Tibial artery (tissue), 4 donors: Measurements from ENCODE around the gene MTERF4.
A peak's percentile ranks its signal among the peaks of the same experiment; 100 is the strongest.

ENCODE experiments used
- DNase-seq, 2 donors: peaks; one replicate each; pipeline ENCODE4 v3.0.0-alpha.2; 2019
- H3K27ac ChIP-seq, 2 donors: fragments of 200-600 bp; sonication (generic) in 1 of 2; 1 replicate in 1 of 2; 2 replicates in 1 of 2; pipeline ENCODE4 v1.5.1; 2018 to 2019; ENCODE audit warnings: mild to moderate bottlenecking in 1 of 2
- H3K27me3 ChIP-seq, 2 donors: fragments of 200-600 bp; sonication (generic) in 1 of 2; one replicate each; pipeline versions ENCODE4 v1.5.1 to v1.6.0; 2016 to 2019
- H3K36me3 ChIP-seq, 3 donors: fragments of 200-600 bp; sonication (generic) in 2 of 3; one replicate each; pipeline ENCODE4 v1.5.1; 2016 to 2019; ENCODE audit warnings: mild to moderate bottlenecking in 2 of 3
- H3K4me1 ChIP-seq, 4 donors: fragments of 200-600 bp; sonication (generic) in 2 of 4; 1 replicate in 3 of 4; 2 replicates in 1 of 4; pipeline ENCODE4 v1.5.1; 2016 to 2019
- H3K4me3 ChIP-seq, 2 donors: fragments of 200-600 bp; sonication (generic) in 1 of 2; 1 replicate in 1 of 2; 2 replicates in 1 of 2; pipeline ENCODE4 v1.5.1; 2018 to 2019; ENCODE audit warnings: mild to moderate bottlenecking in 2 of 2
- H3K9me3 ChIP-seq, 3 donors: fragments of 200-600 bp; sonication (generic) in 1 of 3; one replicate each; pipeline ENCODE4 v1.5.1; 2016 to 2019
- CTCF ChIP-seq, 2 experiments: fragments of 200-600 bp in 1 of 2; fragments of 450-650 bp in 1 of 2; IDR thresholded peaks; one replicate each; pipeline ENCODE4 v1.5.1; 2017 to 2019; ENCODE audit warnings: antibody characterized with exemption in 2 of 2, mild to moderate bottlenecking in 1 of 2, moderate library complexity in 1 of 2
- intact Hi-C: fragments of 100-400 bp; cut with DNase I; formaldehyde crosslinking; loops from one replicate; pipeline ENCODE4 v1.15.0; 2023; ENCODE audit warnings: low total_unique reads

The MTERF4 gene

GRCh38 chr2:241068136-241068941 lies 33.7 kb downstream of the MTERF4 start:
- no peaks in the 10 kb centered on the region for H3K9me3 ChIP-seq
- H3K36me3 ChIP-seq = peaks cover 4 to 90% (median 72%) of the 10 kb centered on the region in 3 donors
- peaks cover 0 to 18% of the 10 kb centered on the region in 2 donors for H3K27me3 ChIP-seq
- intact Hi-C loops = no loop called here
- TF ChIP-seq CTCF (IDR thresholded peaks at IDR 0.05) = no peak
- H3K27ac ChIP-seq = no peak overlapping the region
- DNase-seq = peak in 1 of 2 donors; percentile 46
- peaks cover 0 to 11% (median 5%) of the 10 kb centered on the region in 4 donors for H3K4me1 ChIP-seq
- H3K4me3 ChIP-seq = no peak overlapping the region

- TF ChIP-seq CTCF (IDR thresholded peaks at IDR 0.05) = no peak
- Histone ChIP-seq H3K4me3 (no peak overlapping the region), H3K4me1 (peaks cover 0 to 18% (median 5%) of the 10 kb centered on the region in 4 donors), H3K27me3 (peaks cover 0 to 25% of the 10 kb centered on the region in 2 donors), H3K27ac (no peak overlapping the region), H3K36me3 (peaks cover 4 to 83% (median 65%) of the 10 kb centered on the region in 3 donors), H3K9me3 (no peaks in the 10 kb centered on the region)
- intact Hi-C loops = no loop called here
- DNase-seq = peak in 1 of 2 donors; percentile 62
These were observed 34.5 kb downstream of the MTERF4 start for GRCh38 chr2:241067501-241068135.

GRCh38 chr2:241066893-241067341 lies 35.2 kb downstream of the MTERF4 start:
- intact Hi-C loops = no loop called here
- peaks cover 4 to 76% (median 61%) of the 10 kb centered on the region in 3 donors for H3K36me3 ChIP-seq
- peaks cover 0 to 29% of the 10 kb centered on the region in 2 donors for H3K27me3 ChIP-seq
- peaks cover 0 to 21% (median 5%) of the 10 kb centered on the region in 4 donors for H3K4me1 ChIP-seq
- no peak for TF ChIP-seq CTCF (IDR thresholded peaks at IDR 0.05)
- H3K4me3 ChIP-seq = no peak overlapping the region
- no peaks in the 10 kb centered on the region for H3K9me3 ChIP-seq
- DNase-seq = no peak
- H3K27ac ChIP-seq = no peak overlapping the region

GRCh38 chr2:241066171-241066892 lies 35.8 kb downstream of the MTERF4 start:
- H3K4me1 ChIP-seq = peaks cover 0 to 21% (median 5%) of the 10 kb centered on the region in 4 donors
- H3K36me3 ChIP-seq = peaks cover 4 to 70% (median 55%) of the 10 kb centered on the region in 3 donors
- H3K4me3 ChIP-seq = no peak overlapping the region
- intact Hi-C loops = no loop called here
- DNase-seq = no peak
- no peaks in the 10 kb centered on the region for H3K9me3 ChIP-seq
- no peak for TF ChIP-seq CTCF (IDR thresholded peaks at IDR 0.05)
- H3K27me3 ChIP-seq = peaks cover 0 to 29% of the 10 kb centered on the region in 2 donors
- H3K27ac ChIP-seq = no peak overlapping the region

- no peaks in the 10 kb centered on the region for H3K9me3 ChIP-seq
- peaks cover 0 to 21% (median 5%) of the 10 kb centered on the region in 4 donors for H3K4me1 ChIP-seq
- no peak for TF ChIP-seq CTCF (IDR thresholded peaks at IDR 0.05)
- no peak for DNase-seq
- H3K27ac ChIP-seq = no peak overlapping the region
- peaks cover 4 to 61% (median 53%) of the 10 kb centered on the region in 3 donors for H3K36me3 ChIP-seq
- no peak overlapping the region for H3K4me3 ChIP-seq
- H3K27me3 ChIP-seq = peaks cover 0 to 29% of the 10 kb centered on the region in 2 donors
- intact Hi-C loops = no loop called here
These were observed 36.7 kb downstream of the MTERF4 start for GRCh38 chr2:241065355-241065803.
